Mesendoderm (in vitro differentiated cells): ENCODE measurements around the gene ICE1.

Experiments
- DNase-seq: peaks from one replicate; pipeline ENCODE4 v3.0.0; 2013
- H2AK5ac ChIP-seq: 2 replicates; pipeline ENCODE4 v1.6.1; 2013; ENCODE audit warnings: low read length, inconsistent platforms
- H2BK120ac ChIP-seq: 2 replicates; pipeline ENCODE4 v1.6.1; 2013; ENCODE audit warnings: low read depth, mild to moderate bottlenecking, low read length, moderate library complexity, mixed read lengths
- H2BK15ac ChIP-seq: replicated peaks from 2 replicates; pipeline ENCODE4 v1.6.1; 2013; ENCODE audit warnings: low read depth, mild to moderate bottlenecking, moderate library complexity
- H2BK5ac ChIP-seq: 2 replicates; pipeline ENCODE4 v1.6.1; 2013; ENCODE audit warnings: low read length, inconsistent platforms
- H3K18ac ChIP-seq: 2 replicates; pipeline ENCODE4 v1.6.1; 2013; ENCODE audit warnings: mild to moderate bottlenecking, low read length, mixed read lengths
- H3K23ac ChIP-seq: one replicate; pipeline ENCODE4 v1.6.1; 2013; ENCODE audit warnings: low read length
- H3K27ac ChIP-seq: 2 replicates; pipeline ENCODE4 v1.5.1; 2013; ENCODE audit warnings: low read depth, mild to moderate bottlenecking, inconsistent platforms, low read length, moderate library complexity
- H3K27me3 ChIP-seq: 2 replicates; pipeline ENCODE4 v1.6.1; 2013; ENCODE audit warnings: low read length, control low read depth, mild to moderate bottlenecking, inconsistent platforms; ENCODE audit not compliant: insufficient read depth, poor library complexity
- H3K36me3 ChIP-seq: 2 replicates; pipeline ENCODE4 v1.6.1; 2013; ENCODE audit warnings: low read length, inconsistent platforms; ENCODE audit not compliant: control insufficient read depth, insufficient read depth
- H3K4ac ChIP-seq: one replicate; pipeline ENCODE4 v1.6.1; 2013; ENCODE audit warnings: low read depth, mild to moderate bottlenecking, low read length, moderate library complexity
- H3K4me1 ChIP-seq: 2 replicates; pipeline ENCODE4 v1.6.1; 2013; ENCODE audit warnings: low read depth, low read length, inconsistent platforms; ENCODE audit not compliant: control insufficient read depth
- H3K4me2 ChIP-seq: 2 replicates; pipeline ENCODE4 v1.6.1; 2013; ENCODE audit warnings: low read length
- H3K4me3 ChIP-seq: 2 replicates; pipeline ENCODE4 v1.5.1; 2013; ENCODE audit warnings: mild to moderate bottlenecking, low read length
- H3K56ac ChIP-seq: one replicate; pipeline ENCODE4 v1.6.1; 2013; ENCODE audit warnings: low read length
- H3K79me1 ChIP-seq: 2 replicates; pipeline ENCODE4 v1.6.1; 2013; ENCODE audit warnings: low read length, inconsistent platforms
- H3K79me2 ChIP-seq: 2 replicates; pipeline ENCODE4 v1.6.1; 2013; ENCODE audit warnings: mild to moderate bottlenecking, low read length; ENCODE audit not compliant: control insufficient read depth, insufficient read depth
- H3K9ac ChIP-seq: 2 replicates; pipeline ENCODE4 v1.6.1; 2013; ENCODE audit warnings: low read length, inconsistent platforms
- H4K5ac ChIP-seq: one replicate; pipeline ENCODE4 v1.6.1; 2013; ENCODE audit warnings: low read length
- H4K8ac ChIP-seq: one replicate; pipeline ENCODE4 v1.6.1; 2013; ENCODE audit warnings: low read depth, mild to moderate bottlenecking, control low read depth, low read length, moderate library complexity
- WGBS: extraction: QIAGEN DNeasy Blood & Tissue Kit; methylation state at CpG from one replicate; pipeline ENCODE4 v1.1.7; 2013; ENCODE audit warnings: low lambda C conversion rate, missing lambda C conversion rate; ENCODE audit not compliant: insufficient coverage; ENCODE audit errors: extremely low coverage; 5-methylcytosine and 5-hydroxymethylcytosine counted together

Gene ICE1

GRCh38 chr5:5524327-5524726, 101.8 kb downstream of the ICE1 start:
- Histone ChIP-seq H2AK5ac (no peak overlapping the region), H3K4me2 (no peak overlapping the region), H3K27me3 (no peaks in the 10 kb centered on the region), H3K23ac (no peak overlapping the region), H3K36me3 (no peaks in the 10 kb centered on the region), H3K4me1 (no peaks in the 10 kb centered on the region), H2BK120ac (no peak overlapping the region), H3K79me1 (no peaks in the 10 kb centered on the region), H3K4me3 (no peak overlapping the region), H3K79me2 (no peaks in the 10 kb centered on the region), H4K8ac (no peak overlapping the region), H4K5ac (no peak overlapping the region), H3K27ac (no peak overlapping the region), H3K56ac (no peak overlapping the region), H3K4ac (no peak overlapping the region), H2BK5ac (no peak overlapping the region), H3K9ac (no peak overlapping the region), H3K18ac (no peak overlapping the region), H2BK15ac (no peak overlapping the region)
- no CpG with 5 or more reads among the region's 3 CpGs for WGBS
- DNase-seq: no peak

- Histone ChIP-seq H3K9ac (no peak overlapping the region), H3K4ac (no peak overlapping the region), H4K8ac (no peak overlapping the region), H3K4me1 (no peaks in the 10 kb centered on the region), H3K79me2 (no peaks in the 10 kb centered on the region), H3K27ac (no peak overlapping the region), H3K23ac (no peak overlapping the region), H2BK5ac (no peak overlapping the region), H3K18ac (no peak overlapping the region), H3K36me3 (no peaks in the 10 kb centered on the region), H2BK15ac (no peak overlapping the region), H3K56ac (no peak overlapping the region), H4K5ac (no peak overlapping the region), H3K27me3 (no peaks in the 10 kb centered on the region), H3K79me1 (no peaks in the 10 kb centered on the region), H2AK5ac (no peak overlapping the region), H2BK120ac (no peak overlapping the region), H3K4me3 (no peak overlapping the region), H3K4me2 (no peak overlapping the region)
- DNase-seq: no peak
- WGBS: no CpG with 5 or more reads among the region's 5 CpGs
Measured at GRCh38 chr5:5531371-5531770, 108.9 kb downstream of the ICE1 start.

GRCh38 chr5:5532306-5533076, 110.0 kb downstream of the ICE1 start:
- Histone ChIP-seq H2BK15ac (no peak overlapping the region), H4K5ac (no peak overlapping the region), H2BK5ac (no peak overlapping the region), H3K27me3 (no peaks in the 10 kb centered on the region), H2AK5ac (no peak overlapping the region), H3K18ac (no peak overlapping the region), H3K36me3 (no peaks in the 10 kb centered on the region), H3K4ac (no peak overlapping the region), H3K56ac (no peak overlapping the region), H3K9ac (no peak overlapping the region), H3K27ac (no peak overlapping the region), H4K8ac (no peak overlapping the region), H3K79me2 (no peaks in the 10 kb centered on the region), H3K79me1 (no peaks in the 10 kb centered on the region), H2BK120ac (no peak overlapping the region), H3K4me2 (no peak overlapping the region), H3K23ac (no peak overlapping the region), H3K4me3 (no peak overlapping the region), H3K4me1 (no peaks in the 10 kb centered on the region)
- WGBS: no CpG with 5 or more reads among the region's 13 CpGs
- DNase-seq: no peak

GRCh38 chr5:5533927-5534326, 111.5 kb downstream of the ICE1 start:
- DNase-seq: no peak
- Histone ChIP-seq H2BK15ac (no peak overlapping the region), H3K79me2 (no peaks in the 10 kb centered on the region), H3K18ac (no peak overlapping the region), H3K27me3 (no peaks in the 10 kb centered on the region), H3K4ac (no peak overlapping the region), H3K36me3 (no peaks in the 10 kb centered on the region), H3K4me2 (no peak overlapping the region), H4K5ac (no peak overlapping the region), H3K23ac (no peak overlapping the region), H4K8ac (no peak overlapping the region), H3K4me1 (no peaks in the 10 kb centered on the region), H2BK120ac (no peak overlapping the region), H2BK5ac (no peak overlapping the region), H3K79me1 (no peaks in the 10 kb centered on the region), H3K27ac (no peak overlapping the region), H3K56ac (no peak overlapping the region), H3K4me3 (no peak overlapping the region), H3K9ac (no peak overlapping the region), H2AK5ac (no peak overlapping the region)
- no CpG with 5 or more reads among the region's 9 CpGs for WGBS

GRCh38 chr5:5534333-5534732, 111.9 kb downstream of the ICE1 start:
- H3K18ac ChIP-seq: no peak overlapping the region
- no peak overlapping the region for H4K8ac ChIP-seq
- no CpG with 5 or more reads among the region's 4 CpGs for WGBS
- H2BK5ac ChIP-seq: no peak overlapping the region
- H3K36me3 ChIP-seq: no peaks in the 10 kb centered on the region
- H3K79me2 ChIP-seq: no peaks in the 10 kb centered on the region
- H3K4me2 ChIP-seq: no peak overlapping the region
- no peak overlapping the region for H3K56ac ChIP-seq
- no peak overlapping the region for H3K9ac ChIP-seq
- no peak overlapping the region for H3K4me3 ChIP-seq
- DNase-seq: no peak
- no peak overlapping the region for H2AK5ac ChIP-seq
- no peak overlapping the region for H2BK120ac ChIP-seq
- H3K27ac ChIP-seq: no peak overlapping the region
- no peak overlapping the region for H4K5ac ChIP-seq
- H3K27me3 ChIP-seq: no peaks in the 10 kb centered on the region
- no peaks in the 10 kb centered on the region for H3K79me1 ChIP-seq
- no peak overlapping the region for H2BK15ac ChIP-seq
- H3K4me1 ChIP-seq: no peaks in the 10 kb centered on the region
- no peak overlapping the region for H3K23ac ChIP-seq
- no peak overlapping the region for H3K4ac ChIP-seq

- H3K27ac ChIP-seq: no peak overlapping the region
- H3K56ac ChIP-seq: no peak overlapping the region
- H3K4me1 ChIP-seq: no peaks in the 10 kb centered on the region
- no peak overlapping the region for H4K5ac ChIP-seq
- H2BK15ac ChIP-seq: no peak overlapping the region
- no peak overlapping the region for H2BK5ac ChIP-seq
- no peak overlapping the region for H3K23ac ChIP-seq
- H3K79me1 ChIP-seq: no peaks in the 10 kb centered on the region
- H4K8ac ChIP-seq: no peak overlapping the region
- no peak overlapping the region for H3K4ac ChIP-seq
- H3K79me2 ChIP-seq: no peaks in the 10 kb centered on the region
- no peaks in the 10 kb centered on the region for H3K27me3 ChIP-seq
- H2AK5ac ChIP-seq: no peak overlapping the region
- no peak overlapping the region for H3K4me3 ChIP-seq
- H3K4me2 ChIP-seq: no peak overlapping the region
- no peak for DNase-seq
- H2BK120ac ChIP-seq: no peak overlapping the region
- H3K18ac ChIP-seq: no peak overlapping the region
- no peaks in the 10 kb centered on the region for H3K36me3 ChIP-seq
- no CpG with 5 or more reads among the region's 4 CpGs for WGBS
- H3K9ac ChIP-seq: no peak overlapping the region
Measured at GRCh38 chr5:5536871-5537270, 114.4 kb downstream of the ICE1 start.
